BLaER1 (cell line): Measurements from ENCODE around the gene AQP11.

Experiments
- H3K27ac ChIP-seq: shearing (Covaris generic); formaldehyde crosslinking; 2 replicates; pipeline ENCODE4 v1.8.1; 2022
- H3K27me3 ChIP-seq: shearing (Covaris generic); formaldehyde crosslinking; 2 replicates; pipeline ENCODE4 v1.8.1; 2022
- H3K36me3 ChIP-seq: shearing (Covaris generic); formaldehyde crosslinking; 2 replicates; pipeline ENCODE4 v1.8.1; 2022
- H3K4me1 ChIP-seq: shearing (Covaris generic); formaldehyde crosslinking; 2 replicates; pipeline ENCODE4 v1.8.1; 2022
- H3K4me2 ChIP-seq: shearing (Covaris generic); formaldehyde crosslinking; 2 replicates; pipeline ENCODE4 v1.8.1; 2022
- H3K4me3 ChIP-seq: shearing (Covaris generic); formaldehyde crosslinking; 2 replicates; pipeline ENCODE4 v1.8.1; 2022
- H3K9ac ChIP-seq: shearing (Covaris generic); formaldehyde crosslinking; 2 replicates; pipeline ENCODE4 v1.8.1; 2022
- H3K9me3 ChIP-seq: shearing (Covaris generic); formaldehyde crosslinking; 2 replicates; pipeline ENCODE4 v1.8.1; 2022
- H4K20me1 ChIP-seq: shearing (Covaris generic); formaldehyde crosslinking; 2 replicates; pipeline ENCODE4 v1.8.1; 2022
- Cebpa-rat ChIP-seq: shearing (Covaris generic); IDR thresholded peaks from 2 replicates; pipeline ENCODE4 v1.8.1; 2022

The AQP11 gene

DNA sequence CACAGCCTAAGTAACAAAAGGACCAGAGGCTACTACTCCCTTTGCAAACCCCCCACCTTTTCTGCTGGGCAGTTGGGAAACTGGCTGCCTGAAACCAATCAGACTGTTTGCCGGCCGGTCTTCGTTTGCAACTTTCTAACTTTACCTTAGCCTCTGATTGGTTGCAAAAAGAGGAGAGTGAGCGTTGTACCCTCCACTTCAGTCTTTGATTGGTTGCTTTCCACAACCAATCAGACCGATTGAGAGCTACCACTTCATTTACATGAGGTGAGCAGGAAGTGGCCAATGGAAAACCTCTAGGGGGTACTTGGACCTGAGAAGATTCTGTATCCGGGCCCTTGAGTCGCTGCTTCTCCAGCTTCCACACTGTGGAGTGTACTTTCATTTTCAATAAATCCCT is 66.6 kb downstream of the AQP11 start:
- no peak overlapping the region for H3K9ac ChIP-seq
- no peaks in the 10 kb centered on the region for H3K36me3 ChIP-seq
- H3K4me2 ChIP-seq = no peak overlapping the region
- H3K9me3 ChIP-seq = no peaks in the 10 kb centered on the region
- no peak overlapping the region for H3K27ac ChIP-seq
- no peak overlapping the region for H3K4me3 ChIP-seq
- TF ChIP-seq Cebpa-rat = no peak
- H3K27me3 ChIP-seq = no peaks in the 10 kb centered on the region
- no peaks in the 10 kb centered on the region for H4K20me1 ChIP-seq
- peaks cover 11% of the 10 kb centered on the region for H3K4me1 ChIP-seq

DNA sequence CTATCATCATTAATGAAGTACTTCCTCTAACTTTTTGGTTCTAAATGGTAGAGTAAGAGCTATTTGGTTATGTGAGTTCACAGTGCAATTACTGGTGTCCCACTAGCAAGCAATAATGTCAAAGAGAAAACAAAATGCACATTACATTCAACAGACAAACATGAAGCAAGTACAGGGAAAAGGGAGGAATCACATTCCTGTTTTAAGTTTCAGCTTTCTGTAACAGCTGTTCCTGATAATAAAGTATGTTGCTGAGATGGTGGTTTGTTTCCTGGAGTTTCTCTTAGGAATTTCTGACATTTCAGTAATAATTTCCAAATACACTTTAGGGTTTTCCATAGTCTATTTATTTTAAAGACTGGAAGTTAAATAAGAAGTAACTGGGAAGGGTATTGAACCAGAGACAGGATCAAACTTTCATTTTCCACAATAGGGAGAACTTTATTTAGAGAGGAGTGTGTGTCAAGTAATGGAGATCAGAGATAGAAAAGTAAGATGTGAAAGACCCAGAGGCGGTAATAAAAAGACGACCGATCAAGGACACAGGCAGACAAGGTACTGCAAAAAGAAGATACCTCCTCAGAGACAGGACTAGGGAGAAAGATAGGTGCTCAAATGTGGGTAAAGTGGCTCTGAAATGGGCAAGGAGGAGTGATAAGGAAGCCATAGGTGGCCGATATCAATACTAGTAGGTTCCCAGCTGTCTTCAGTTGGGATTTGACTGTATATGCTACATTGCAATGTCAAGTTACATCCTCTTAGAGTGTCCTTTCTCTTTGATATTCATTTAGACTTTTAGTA is 68.7 kb downstream of the AQP11 start:
- no peaks in the 10 kb centered on the region for H3K9me3 ChIP-seq
- no peak overlapping the region for H3K4me3 ChIP-seq
- no peak for TF ChIP-seq Cebpa-rat
- no peaks in the 10 kb centered on the region for H3K27me3 ChIP-seq
- no peak overlapping the region for H3K27ac ChIP-seq
- H3K4me2 ChIP-seq = no peak overlapping the region
- no peaks in the 10 kb centered on the region for H3K36me3 ChIP-seq
- no peak overlapping the region for H3K9ac ChIP-seq
- peaks cover 22% of the 10 kb centered on the region for H3K4me1 ChIP-seq
- H4K20me1 ChIP-seq = no peaks in the 10 kb centered on the region
